ENCODE results near the gene PI4K2A.

- no peak for TF ChIP-seq EZH2phosphoT487 (IDR thresholded peaks at IDR 0.05; ENCODE audit: low read depth)
- TF ChIP-seq, protein P1, sequence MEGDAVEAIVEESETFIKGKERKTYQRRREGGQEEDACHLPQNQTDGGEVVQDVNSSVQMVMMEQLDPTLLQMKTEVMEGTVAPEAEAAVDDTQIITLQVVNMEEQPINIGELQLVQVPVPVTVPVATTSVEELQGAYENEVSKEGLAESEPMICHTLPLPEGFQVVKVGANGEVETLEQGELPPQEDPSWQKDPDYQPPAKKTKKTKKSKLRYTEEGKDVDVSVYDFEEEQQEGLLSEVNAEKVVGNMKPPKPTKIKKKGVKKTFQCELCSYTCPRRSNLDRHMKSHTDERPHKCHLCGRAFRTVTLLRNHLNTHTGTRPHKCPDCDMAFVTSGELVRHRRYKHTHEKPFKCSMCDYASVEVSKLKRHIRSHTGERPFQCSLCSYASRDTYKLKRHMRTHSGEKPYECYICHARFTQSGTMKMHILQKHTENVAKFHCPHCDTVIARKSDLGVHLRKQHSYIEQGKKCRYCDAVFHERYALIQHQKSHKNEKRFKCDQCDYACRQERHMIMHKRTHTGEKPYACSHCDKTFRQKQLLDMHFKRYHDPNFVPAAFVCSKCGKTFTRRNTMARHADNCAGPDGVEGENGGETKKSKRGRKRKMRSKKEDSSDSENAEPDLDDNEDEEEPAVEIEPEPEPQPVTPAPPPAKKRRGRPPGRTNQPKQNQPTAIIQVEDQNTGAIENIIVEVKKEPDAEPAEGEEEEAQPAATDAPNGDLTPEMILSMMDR (IDR thresholded peaks at IDR 0.05; ENCODE audit: low read depth, low read length), result no peak
Observed at GRCh38 chr10:97643441-97643985, 3.0 kb downstream of the PI4K2A start.
